ENCODE results near the gene IBTK.
"Not testable (repeated sequence)": the region's sequence is repeated elsewhere in the genome, so short reads cannot be mapped to it uniquely, and the experiment has no call there.

Gene IBTK, protein sequence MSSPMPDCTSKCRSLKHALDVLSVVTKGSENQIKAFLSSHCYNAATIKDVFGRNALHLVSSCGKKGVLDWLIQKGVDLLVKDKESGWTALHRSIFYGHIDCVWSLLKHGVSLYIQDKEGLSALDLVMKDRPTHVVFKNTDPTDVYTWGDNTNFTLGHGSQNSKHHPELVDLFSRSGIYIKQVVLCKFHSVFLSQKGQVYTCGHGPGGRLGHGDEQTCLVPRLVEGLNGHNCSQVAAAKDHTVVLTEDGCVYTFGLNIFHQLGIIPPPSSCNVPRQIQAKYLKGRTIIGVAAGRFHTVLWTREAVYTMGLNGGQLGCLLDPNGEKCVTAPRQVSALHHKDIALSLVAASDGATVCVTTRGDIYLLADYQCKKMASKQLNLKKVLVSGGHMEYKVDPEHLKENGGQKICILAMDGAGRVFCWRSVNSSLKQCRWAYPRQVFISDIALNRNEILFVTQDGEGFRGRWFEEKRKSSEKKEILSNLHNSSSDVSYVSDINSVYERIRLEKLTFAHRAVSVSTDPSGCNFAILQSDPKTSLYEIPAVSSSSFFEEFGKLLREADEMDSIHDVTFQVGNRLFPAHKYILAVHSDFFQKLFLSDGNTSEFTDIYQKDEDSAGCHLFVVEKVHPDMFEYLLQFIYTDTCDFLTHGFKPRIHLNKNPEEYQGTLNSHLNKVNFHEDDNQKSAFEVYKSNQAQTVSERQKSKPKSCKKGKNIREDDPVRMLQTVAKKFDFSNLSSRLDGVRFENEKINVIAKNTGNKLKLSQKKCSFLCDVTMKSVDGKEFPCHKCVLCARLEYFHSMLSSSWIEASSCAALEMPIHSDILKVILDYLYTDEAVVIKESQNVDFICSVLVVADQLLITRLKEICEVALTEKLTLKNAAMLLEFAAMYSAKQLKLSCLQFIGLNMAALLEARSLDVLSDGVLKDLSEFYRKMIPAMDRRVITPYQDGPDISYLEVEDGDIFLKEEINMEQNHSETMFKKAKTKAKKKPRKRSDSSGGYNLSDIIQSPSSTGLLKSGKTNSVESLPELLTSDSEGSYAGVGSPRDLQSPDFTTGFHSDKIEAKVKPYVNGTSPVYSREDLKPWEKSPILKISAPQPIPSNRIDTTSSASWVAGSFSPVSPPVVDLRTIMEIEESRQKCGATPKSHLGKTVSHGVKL (N-terminal part only)

DNA sequence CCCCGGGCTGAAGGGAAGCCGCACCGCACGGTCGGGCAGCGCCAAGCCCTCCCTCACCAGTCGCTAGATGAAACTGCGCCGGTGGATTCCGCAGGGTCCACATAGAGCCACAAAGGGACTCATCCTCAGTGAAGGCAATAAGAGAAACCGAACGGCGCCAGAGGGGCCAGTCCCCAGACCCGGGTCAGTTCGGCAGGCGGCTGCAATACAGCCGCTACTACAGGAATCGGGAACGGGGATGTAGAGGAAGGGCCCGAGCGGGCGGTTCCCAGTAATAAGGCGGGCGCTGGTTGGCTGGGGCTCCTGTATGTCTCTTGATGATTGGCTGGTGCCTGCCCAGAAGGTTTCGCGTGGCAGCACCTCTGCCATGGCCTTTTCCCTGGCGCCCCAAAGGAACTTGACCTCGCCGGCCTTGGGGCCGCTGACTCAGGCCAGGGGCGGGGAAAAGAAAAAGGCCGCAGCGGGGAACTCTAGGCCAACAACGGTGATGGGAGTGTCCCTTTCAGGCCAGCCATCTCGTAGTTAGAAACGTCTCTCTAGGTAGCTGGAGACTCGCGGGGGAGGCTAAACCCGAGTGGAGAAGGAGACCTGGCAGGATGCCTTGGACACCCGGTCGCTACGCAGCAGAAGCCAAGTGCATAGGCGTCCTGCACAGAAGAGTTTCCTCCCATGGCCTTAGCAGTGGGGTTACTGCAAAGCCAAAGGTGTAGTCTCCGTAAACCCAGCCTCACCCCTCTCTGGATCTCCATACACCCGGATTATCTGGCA is at the start of gene IBTK:
TSS of gene IBTK (minus strand) at position 240 of the 768 bp plus-strand sequence. CDS start 7,258 bp downstream, outside the sequence.
- peak within 1 kb of the TSS; percentile 99 for H3K4me3 Mint-ChIP-seq
- H3K27ac Mint-ChIP-seq, result peak within 1 kb of the TSS; percentile 94
- H3K9me3 Mint-ChIP-seq (ENCODE audit: low read depth), result no peaks in the 10 kb centered on the region
- H3K36me3 Mint-ChIP-seq, result peaks cover 2% of the 10 kb centered on the region
- H3K4me1 Mint-ChIP-seq (ENCODE audit: low read depth), result peaks cover 43% of the 10 kb centered on the region
- no peaks in the 10 kb centered on the region for H3K27me3 Mint-ChIP-seq

DNA sequence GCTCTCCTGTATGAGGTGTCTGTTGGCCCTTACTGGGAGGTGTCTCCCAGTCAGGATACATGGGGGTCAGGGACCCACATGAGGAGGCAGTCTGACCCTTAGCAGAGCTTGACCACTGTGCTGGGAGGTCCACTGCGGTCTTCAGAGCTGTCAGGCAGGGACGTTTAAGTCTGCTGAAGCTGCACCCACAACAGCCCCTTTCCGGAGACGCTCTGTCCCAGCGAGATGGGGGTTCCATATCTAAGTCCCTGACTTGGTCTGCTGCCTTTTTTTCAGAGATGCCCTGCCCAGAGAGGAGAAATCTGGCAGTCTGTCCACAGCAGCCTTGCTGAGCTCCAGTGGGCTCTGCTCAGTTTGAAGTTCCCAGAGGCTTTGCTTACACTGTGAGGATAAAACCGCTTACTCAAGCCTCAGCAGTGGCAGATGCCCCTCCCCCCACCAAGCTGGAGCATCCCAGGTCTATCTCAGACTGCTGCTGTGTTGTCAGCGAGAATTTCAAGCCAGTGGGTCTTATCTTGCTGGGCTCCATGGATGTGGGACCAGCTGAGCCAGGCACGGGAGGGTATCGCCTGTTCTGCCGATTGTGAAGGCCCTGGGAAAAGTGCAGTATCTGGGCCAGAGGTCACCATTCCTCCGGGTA is 36.3 kb upstream of the IBTK start:
- Mint-ChIP-seq H3K9me3 (ENCODE audit: low read depth) (no peaks in the 10 kb centered on the region), H3K36me3 (peaks cover 2% of the 10 kb centered on the region), H3K27me3 (no peaks in the 10 kb centered on the region), H3K27ac (no peak overlapping the region), H3K4me3 (no peak overlapping the region), H3K4me1 (ENCODE audit: low read depth) (peaks cover 18% of the 10 kb centered on the region)

DNA sequence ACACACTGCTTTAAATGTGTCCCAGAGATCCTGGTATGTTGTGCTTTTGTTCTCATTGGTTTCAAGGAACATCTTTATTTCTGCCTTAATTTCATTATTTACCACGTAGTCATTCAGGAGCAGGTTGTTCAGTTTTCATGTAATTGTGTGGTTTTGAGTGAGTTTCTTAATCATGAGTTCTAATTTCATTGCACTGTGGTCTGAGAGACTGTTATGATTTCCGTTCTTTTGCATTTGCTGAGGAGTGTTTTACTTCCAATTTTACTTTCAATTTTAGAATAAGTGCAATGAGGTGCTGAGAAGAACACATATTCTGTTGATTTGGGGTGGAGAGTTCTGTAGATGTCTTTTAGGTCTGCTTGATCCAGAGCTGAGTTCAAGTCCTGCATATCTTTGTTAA is 34.0 kb upstream of the IBTK start:
- H3K27ac Mint-ChIP-seq, result peak overlapping the region; percentile 2
- peaks cover 17% of the 10 kb centered on the region for H3K4me1 Mint-ChIP-seq (ENCODE audit: low read depth)
- not testable (repeated sequence) for H3K9me3 Mint-ChIP-seq (ENCODE audit: low read depth); H3K27me3 Mint-ChIP-seq; H3K36me3 Mint-ChIP-seq
- peak overlapping the region; percentile 30 for H3K4me3 Mint-ChIP-seq

DNA sequence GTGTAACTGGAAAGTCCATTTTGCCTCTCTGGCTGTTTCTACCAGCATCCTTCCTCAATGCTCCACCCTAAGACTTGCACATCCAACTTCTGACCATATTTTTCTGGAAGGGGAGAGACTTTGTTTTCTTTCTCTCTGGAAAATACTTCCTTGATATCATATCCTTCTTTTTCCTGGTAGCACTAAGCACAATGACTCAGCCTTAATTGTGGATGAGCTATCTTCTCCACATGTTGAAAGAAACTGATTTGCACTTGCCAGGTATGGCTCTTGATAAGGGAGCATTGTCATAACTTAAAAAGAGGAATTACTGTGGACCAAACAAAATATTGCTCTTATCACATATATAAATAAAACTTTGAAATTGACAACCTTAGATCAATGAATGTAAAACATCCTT is 30.1 kb upstream of the IBTK start:
- Mint-ChIP-seq H3K27ac (no peak overlapping the region), H3K4me3 (no peak overlapping the region)

DNA sequence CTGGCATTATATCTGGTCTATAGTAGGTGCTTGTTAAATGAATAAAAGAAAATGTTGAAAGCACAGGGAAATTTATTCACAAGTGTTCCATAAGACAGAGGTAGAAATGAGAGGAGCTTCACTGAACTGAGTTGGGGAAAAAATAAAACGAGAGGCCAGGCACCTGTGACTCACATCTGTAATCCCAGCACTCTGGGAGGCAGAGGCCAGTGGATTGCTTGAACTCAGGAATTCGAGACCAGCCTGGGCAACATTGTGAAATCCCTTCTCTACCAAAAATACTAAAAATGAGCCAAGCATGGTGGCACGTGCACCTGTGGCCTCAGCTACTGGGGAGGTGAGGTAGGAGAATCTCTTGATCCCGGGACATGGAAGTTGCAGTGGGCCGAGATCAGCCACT is 28.1 kb upstream of the IBTK start:
- Mint-ChIP-seq H3K4me1 (ENCODE audit: low read depth) (no peaks in the 10 kb centered on the region), H3K27ac (no peak overlapping the region), H3K36me3 (peaks cover 2% of the 10 kb centered on the region), H3K9me3 (ENCODE audit: low read depth) (no peaks in the 10 kb centered on the region), H3K27me3 (no peaks in the 10 kb centered on the region), H3K4me3 (no peak overlapping the region)

More for the DNA sequence above, 30.1 kb upstream of the IBTK start:
- peaks cover 2% of the 10 kb centered on the region for H3K36me3 Mint-ChIP-seq
- H3K27me3 Mint-ChIP-seq, result no peaks in the 10 kb centered on the region
- no peaks in the 10 kb centered on the region for H3K9me3 Mint-ChIP-seq (ENCODE audit: low read depth)
- H3K4me1 Mint-ChIP-seq (ENCODE audit: low read depth), result peaks cover 10% of the 10 kb centered on the region

DNA sequence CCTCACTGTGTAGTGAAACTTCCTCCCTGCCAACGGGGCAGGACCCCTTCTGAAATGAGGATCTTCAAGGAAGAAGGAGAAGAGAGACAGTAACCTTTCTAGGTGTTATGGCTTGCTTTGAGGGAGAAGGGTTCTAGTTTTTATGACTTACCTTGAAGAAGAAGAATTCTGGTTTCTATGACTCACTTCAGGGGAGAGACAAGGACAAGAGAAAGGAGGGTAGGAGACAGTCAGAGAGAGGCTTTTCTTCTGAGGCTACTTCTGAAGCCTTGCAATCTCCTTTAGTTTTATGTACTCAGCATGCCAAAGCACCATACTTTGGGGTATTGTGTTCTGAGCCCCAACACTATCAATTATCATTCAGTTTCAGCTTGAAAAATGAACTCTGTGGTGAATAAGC is 25.8 kb upstream of the IBTK start:
- no peak overlapping the region for H3K4me3 Mint-ChIP-seq
- no peaks in the 10 kb centered on the region for H3K9me3 Mint-ChIP-seq (ENCODE audit: low read depth)
- no peaks in the 10 kb centered on the region for H3K4me1 Mint-ChIP-seq (ENCODE audit: low read depth)
- H3K27ac Mint-ChIP-seq, result no peak overlapping the region
- peaks cover 2% of the 10 kb centered on the region for H3K27me3 Mint-ChIP-seq
- H3K36me3 Mint-ChIP-seq, result no peaks in the 10 kb centered on the region

DNA sequence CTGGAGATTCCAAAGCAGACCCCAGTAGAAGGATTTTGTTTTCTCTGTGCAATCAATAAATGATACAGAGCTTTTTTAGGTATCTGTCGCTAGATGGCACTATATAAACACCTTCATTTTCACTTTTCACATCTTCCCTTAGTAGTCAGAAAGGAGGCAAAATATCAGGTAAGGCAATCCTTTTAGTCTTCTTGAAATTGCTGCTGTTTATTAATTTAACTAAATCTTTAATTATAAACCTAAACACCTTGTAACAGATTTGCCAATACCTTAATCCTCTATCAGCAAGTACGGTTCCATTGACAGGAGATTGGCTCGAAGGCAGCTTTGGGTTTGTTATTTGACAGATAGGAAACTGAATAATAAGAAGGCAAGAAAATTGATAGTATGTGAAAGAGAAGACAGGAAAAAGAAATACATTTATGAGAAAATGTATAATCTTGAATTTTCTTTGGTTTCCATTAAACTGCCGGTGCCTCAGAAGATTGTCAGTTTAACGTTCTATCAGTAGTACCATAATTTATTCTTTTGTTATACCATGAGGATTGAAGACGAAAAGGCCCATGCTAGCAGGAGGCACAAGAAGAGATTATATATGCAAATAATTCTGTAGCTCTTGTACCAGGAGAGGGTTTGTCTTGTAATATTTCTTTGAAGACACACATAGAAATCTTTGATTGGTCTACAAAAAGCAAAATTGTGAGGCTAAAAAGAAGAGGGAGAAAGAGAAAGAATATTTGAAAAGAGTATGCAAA is 23.5 kb upstream of the IBTK start:
- no peak overlapping the region for H3K4me3 Mint-ChIP-seq
- no peaks in the 10 kb centered on the region for H3K9me3 Mint-ChIP-seq (ENCODE audit: low read depth)
- peaks cover 6% of the 10 kb centered on the region for H3K27me3 Mint-ChIP-seq
- no peaks in the 10 kb centered on the region for H3K4me1 Mint-ChIP-seq (ENCODE audit: low read depth)
- no peak overlapping the region for H3K27ac Mint-ChIP-seq
- no peaks in the 10 kb centered on the region for H3K36me3 Mint-ChIP-seq

DNA sequence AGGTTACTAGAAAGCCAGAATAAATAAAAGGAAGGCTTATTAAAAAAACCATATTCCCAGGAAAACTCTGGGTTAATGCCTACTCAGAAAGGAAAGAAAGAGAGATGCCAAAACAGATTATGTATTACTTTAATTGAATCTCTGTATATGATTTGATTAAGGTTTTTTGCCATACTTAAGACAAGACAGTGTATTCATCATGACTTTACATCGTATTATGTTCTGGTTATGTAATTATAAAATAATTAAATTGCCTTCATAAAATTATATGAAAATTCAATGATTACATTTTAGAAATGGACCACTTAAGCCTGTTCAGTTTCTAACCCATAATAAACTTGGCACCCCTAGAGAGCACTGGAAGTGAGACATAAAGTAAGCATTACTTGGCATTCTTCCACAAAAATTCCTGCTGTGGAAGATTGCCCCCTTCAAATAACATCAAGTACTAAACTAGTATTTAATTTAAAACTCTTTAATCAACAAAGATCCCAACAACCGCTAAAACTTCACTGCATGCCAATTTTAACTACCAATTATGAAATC is 20.8 kb upstream of the IBTK start:
- Mint-ChIP-seq H3K4me3 (no peak overlapping the region), H3K27ac (no peak overlapping the region), H3K27me3 (peaks cover 6% of the 10 kb centered on the region), H3K36me3 (no peaks in the 10 kb centered on the region), H3K4me1 (ENCODE audit: low read depth) (no peaks in the 10 kb centered on the region), H3K9me3 (ENCODE audit: low read depth) (no peaks in the 10 kb centered on the region)

DNA sequence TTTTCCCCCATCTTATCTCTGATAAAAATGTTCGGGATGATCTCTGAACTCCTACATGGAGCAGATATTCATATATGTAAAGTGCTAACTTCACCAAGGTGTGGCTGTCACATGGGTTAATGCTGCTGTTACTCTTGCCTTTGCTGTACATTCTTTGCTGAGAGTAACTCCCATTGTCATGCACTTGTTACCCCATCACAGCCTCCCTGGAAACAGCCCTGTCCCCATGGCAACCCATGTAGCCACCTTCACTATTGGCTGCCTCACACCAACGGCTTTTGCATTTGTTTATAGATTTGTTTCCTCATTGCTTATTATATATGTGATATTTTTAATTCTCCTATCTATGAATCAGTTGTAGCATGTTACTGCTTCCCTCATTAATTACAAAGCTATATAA is 17.3 kb upstream of the IBTK start:
- H3K9me3 Mint-ChIP-seq (ENCODE audit: low read depth), result no peaks in the 10 kb centered on the region
- H3K4me3 Mint-ChIP-seq, result no peak overlapping the region
- H3K4me1 Mint-ChIP-seq (ENCODE audit: low read depth), result no peaks in the 10 kb centered on the region
- H3K27me3 Mint-ChIP-seq, result peaks cover 9% of the 10 kb centered on the region
- H3K36me3 Mint-ChIP-seq, result no peaks in the 10 kb centered on the region
- H3K27ac Mint-ChIP-seq, result no peak overlapping the region

DNA sequence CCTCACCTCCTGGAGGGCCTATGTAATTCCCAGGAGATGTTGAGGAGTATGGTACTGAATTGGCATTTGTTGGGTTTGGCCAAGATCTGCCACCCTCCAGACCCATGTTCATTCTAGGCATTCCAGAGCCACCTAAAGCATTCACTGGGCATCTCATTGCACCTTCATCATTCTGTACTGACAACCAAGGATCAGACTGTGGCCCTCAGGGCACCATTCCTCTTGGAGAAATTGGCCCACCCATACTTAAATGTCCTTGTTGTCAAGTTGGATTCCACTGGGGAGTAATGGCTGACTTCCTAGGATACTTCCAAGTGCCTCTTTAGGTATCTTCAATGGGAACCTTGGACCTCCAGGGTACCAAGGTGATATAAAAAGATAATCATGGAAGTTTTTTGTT is 16.8 kb upstream of the IBTK start:
- Mint-ChIP-seq H3K9me3 (ENCODE audit: low read depth) (no peaks in the 10 kb centered on the region), H3K4me3 (no peak overlapping the region), H3K4me1 (ENCODE audit: low read depth) (no peaks in the 10 kb centered on the region), H3K27ac (no peak overlapping the region), H3K36me3 (no peaks in the 10 kb centered on the region), H3K27me3 (peaks cover 9% of the 10 kb centered on the region)

DNA sequence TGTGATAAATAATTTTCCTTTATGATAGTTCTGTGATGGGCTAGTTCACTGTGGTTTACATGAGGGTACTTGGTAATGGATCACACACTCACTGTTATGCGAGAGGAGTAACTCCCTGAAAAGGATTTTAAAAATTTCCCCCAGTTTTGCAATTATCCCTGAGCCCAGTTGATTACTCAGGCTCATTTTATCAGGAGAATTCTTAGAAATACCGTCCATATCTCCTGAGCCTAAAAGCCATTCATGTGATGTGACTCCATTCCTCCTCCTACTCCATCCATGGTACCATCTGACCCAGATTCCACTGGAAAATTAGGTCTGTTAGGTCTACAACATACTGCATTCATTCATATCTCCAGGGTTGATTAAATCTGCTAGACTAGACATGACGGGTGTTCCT is 16.4 kb upstream of the IBTK start:
- Mint-ChIP-seq H3K27me3 (peaks cover 9% of the 10 kb centered on the region), H3K36me3 (no peaks in the 10 kb centered on the region), H3K4me1 (ENCODE audit: low read depth) (no peaks in the 10 kb centered on the region), H3K9me3 (ENCODE audit: low read depth) (no peaks in the 10 kb centered on the region), H3K27ac (no peak overlapping the region), H3K4me3 (no peak overlapping the region)

DNA sequence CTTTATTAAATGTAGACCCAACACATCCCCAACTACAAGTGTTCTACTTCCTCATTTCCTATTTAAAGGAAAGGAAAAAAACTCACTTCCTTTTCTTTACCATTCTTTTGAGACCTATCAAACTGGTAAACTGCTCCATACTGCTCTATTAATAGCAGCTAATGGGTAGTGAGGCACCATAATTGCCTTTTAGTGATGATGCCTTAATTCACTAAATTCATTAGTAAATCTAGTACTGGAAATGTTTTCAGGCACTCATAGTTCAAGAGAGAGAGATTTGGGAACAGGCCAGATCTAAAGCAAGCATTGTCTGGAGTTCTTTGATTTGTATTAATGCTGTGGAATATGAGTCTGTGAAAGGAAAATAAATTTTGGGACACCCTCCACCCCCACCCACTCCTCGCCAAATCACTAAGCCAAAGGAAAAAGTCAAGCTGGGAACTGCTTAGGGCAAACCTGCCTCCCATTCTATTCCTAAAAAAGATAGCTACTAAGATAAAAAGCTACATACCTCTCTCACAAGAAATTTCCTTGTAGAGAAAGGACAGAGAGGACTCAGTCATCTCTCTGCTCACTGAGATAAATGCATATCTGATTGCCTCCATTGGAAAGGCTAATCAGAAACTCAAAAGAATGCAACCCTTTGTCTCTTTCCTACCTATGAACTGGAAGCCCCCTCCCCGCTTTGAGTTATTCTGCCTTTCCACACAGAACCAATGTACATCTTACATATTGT is 13.6 kb upstream of the IBTK start:
- Mint-ChIP-seq H3K36me3 (no peaks in the 10 kb centered on the region), H3K27ac (no peak overlapping the region), H3K27me3 (peaks cover 3% of the 10 kb centered on the region), H3K4me3 (no peak overlapping the region), H3K4me1 (ENCODE audit: low read depth) (no peaks in the 10 kb centered on the region), H3K9me3 (ENCODE audit: low read depth) (no peaks in the 10 kb centered on the region)

DNA sequence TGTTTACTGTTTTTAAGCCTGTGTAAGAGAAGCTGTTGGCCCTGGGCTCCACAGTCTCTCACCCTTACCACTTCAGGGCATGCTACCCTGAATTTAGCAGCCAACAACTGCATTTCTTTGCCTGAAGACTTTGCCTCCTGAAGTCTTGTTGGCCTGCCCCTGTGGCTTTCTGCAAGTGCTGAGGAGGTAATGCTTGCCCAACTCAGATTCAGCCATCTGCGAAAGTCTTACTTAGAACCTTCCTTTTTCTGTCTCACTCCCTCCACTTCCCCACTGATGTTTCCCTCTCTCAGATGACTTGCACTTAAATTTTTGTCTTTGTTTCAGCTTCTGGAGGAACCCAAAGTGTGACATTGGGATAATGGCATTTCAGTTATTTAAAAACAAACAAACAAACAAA is 11.8 kb upstream of the IBTK start:
- H3K36me3 Mint-ChIP-seq, result no peaks in the 10 kb centered on the region
- H3K9me3 Mint-ChIP-seq (ENCODE audit: low read depth), result no peaks in the 10 kb centered on the region
- no peaks in the 10 kb centered on the region for H3K4me1 Mint-ChIP-seq (ENCODE audit: low read depth)
- H3K27ac Mint-ChIP-seq, result no peak overlapping the region
- no peak overlapping the region for H3K4me3 Mint-ChIP-seq
- peaks cover 3% of the 10 kb centered on the region for H3K27me3 Mint-ChIP-seq

Data from activated naive CD8-positive, alpha-beta T cell (primary cell).